ENCODE data around the gene RBM10.

RBM10 gene

DNA sequence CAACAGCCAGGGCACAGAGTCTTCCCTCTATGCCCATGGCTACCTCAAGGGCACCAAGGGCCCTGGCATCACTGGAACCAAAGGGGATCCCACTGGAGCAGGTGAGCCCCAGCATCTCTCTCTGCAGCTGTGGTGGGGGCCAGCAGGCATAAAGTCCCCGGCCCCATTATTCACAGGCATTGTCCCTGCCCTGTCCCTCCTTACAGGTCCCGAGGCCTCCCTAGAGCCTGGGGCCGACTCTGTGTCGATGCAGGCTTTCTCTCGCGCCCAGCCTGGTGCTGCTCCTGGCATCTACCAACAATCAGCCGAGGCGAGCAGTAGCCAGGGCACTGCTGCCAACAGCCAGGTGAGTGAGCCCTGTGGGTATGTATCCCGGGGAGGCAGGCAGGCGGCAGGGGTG lies 36.3 kb downstream of the RBM10 start:
- no peaks in the 10 kb centered on the region for H3K27me3 ChIP-seq (ENCODE audit: control insufficient read depth, insufficient read depth, low read length)
- H3K4me1 ChIP-seq (ENCODE audit: control insufficient read depth, low read depth, low read length) = no peaks in the 10 kb centered on the region
- peaks cover 47% of the 10 kb centered on the region for H3K36me3 ChIP-seq (ENCODE audit: control insufficient read depth, low read depth, low read length)
- no peak overlapping the region for H3K9ac ChIP-seq (ENCODE audit: low read length)
- H3K27ac ChIP-seq (ENCODE audit: low read length) = no peak overlapping the region
- no peaks in the 10 kb centered on the region for H3K9me3 ChIP-seq (ENCODE audit: control insufficient read depth, low read depth, low read length)
- no peak overlapping the region for H3K4me3 ChIP-seq (ENCODE audit: low read length)

GRCh38 chrX:47182106-47182700 lies 37.2 kb downstream of the RBM10 start:
- H3K36me3 ChIP-seq (ENCODE audit: control insufficient read depth, low read depth, low read length) = peaks cover 44% of the 10 kb centered on the region
- no peaks in the 10 kb centered on the region for H3K27me3 ChIP-seq (ENCODE audit: control insufficient read depth, insufficient read depth, low read length)
- H3K4me3 ChIP-seq (ENCODE audit: low read length) = no peak overlapping the region
- H3K4me1 ChIP-seq (ENCODE audit: control insufficient read depth, low read depth, low read length) = no peaks in the 10 kb centered on the region
- H3K9ac ChIP-seq (ENCODE audit: low read length) = no peak overlapping the region
- no peak overlapping the region for H3K27ac ChIP-seq (ENCODE audit: low read length)
- no peaks in the 10 kb centered on the region for H3K9me3 ChIP-seq (ENCODE audit: control insufficient read depth, low read depth, low read length)

DNA sequence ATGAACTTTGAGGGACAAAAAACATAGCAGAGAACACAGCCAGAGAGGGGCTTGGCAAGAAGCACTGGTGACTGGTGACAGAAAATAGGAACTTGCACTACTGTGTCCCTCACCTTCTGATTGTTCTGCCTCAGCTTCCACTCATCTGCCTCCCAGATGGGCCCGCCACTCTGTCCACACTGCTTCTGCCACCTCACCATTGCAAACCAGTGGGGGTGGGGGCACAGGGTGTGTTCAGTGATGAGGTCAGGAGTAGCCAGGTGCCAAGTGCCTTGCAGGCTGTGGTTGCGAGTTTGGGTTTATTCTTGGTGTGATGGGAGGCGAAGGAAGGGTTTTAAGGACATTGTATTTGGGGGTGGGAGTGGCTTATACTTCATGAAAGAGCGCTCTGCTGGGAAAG lies 39.5 kb downstream of the RBM10 start:
- no peaks in the 10 kb centered on the region for H3K4me1 ChIP-seq (ENCODE audit: control insufficient read depth, low read depth, low read length)
- H3K9ac ChIP-seq (ENCODE audit: low read length) = no peak overlapping the region
- peaks cover 29% of the 10 kb centered on the region for H3K36me3 ChIP-seq (ENCODE audit: control insufficient read depth, low read depth, low read length)
- H3K27me3 ChIP-seq (ENCODE audit: control insufficient read depth, insufficient read depth, low read length) = no peaks in the 10 kb centered on the region
- no peak overlapping the region for H3K4me3 ChIP-seq (ENCODE audit: low read length)
- no peak overlapping the region for H3K27ac ChIP-seq (ENCODE audit: low read length)
- no peaks in the 10 kb centered on the region for H3K9me3 ChIP-seq (ENCODE audit: control insufficient read depth, low read depth, low read length)

DNA sequence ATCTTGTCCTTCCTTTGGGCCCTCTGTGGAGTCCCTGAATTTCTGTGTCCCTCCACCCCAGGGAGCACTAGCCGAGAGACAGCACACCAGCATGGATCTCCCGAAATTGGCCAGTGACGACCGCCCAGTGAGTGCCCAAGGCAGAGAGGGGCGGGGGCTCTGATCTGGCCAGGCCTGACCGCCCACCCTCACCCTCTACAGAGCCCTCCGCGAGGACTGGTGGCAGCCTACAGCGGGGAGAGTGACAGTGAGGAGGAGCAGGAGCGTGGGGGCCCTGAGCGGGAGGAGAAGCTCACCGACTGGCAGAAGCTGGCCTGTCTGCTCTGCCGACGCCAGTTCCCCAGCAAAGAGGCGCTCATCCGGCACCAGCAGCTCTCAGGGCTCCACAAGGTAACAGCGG lies 40.2 kb downstream of the RBM10 start:
- H3K9me3 ChIP-seq (ENCODE audit: control insufficient read depth, low read depth, low read length) = no peaks in the 10 kb centered on the region
- H3K4me3 ChIP-seq (ENCODE audit: low read length) = no peak overlapping the region
- H3K27ac ChIP-seq (ENCODE audit: low read length) = no peak overlapping the region
- no peaks in the 10 kb centered on the region for H3K4me1 ChIP-seq (ENCODE audit: control insufficient read depth, low read depth, low read length)
- H3K9ac ChIP-seq (ENCODE audit: low read length) = no peak overlapping the region
- H3K36me3 ChIP-seq (ENCODE audit: control insufficient read depth, low read depth, low read length) = peaks cover 29% of the 10 kb centered on the region
- H3K27me3 ChIP-seq (ENCODE audit: control insufficient read depth, insufficient read depth, low read length) = no peaks in the 10 kb centered on the region

DNA sequence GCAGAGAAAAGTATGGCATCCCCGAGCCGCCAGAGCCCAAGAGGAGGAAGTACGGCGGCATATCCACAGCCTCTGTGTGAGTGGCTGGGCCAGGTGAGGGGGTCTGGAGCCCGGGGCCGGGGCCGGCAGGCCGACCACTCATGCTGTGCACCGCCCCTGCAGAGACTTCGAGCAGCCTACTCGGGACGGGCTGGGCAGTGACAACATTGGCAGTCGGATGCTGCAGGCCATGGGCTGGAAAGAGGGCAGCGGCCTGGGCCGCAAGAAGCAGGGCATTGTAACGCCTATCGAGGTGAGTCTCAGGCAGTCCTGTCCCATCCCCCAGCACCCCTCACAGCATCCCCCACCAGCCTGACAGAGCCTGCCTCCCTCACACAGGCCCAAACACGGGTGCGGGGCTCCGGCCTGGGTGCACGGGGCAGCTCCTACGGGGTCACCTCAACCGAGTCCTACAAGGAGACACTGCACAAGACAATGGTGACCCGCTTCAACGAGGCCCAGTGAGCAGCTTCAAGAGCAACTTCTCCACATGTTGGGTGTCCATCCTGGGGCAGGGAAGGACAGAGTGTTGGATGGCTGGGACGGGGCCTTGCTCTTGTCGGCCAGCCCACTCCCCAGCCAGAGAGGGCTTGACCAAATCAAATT lies 41.2 kb downstream of the RBM10 start:
- Histone ChIP-seq H3K4me1 (ENCODE audit: control insufficient read depth, low read depth, low read length) (no peaks in the 10 kb centered on the region), H3K9ac (ENCODE audit: low read length) (no peak overlapping the region)

DNA sequence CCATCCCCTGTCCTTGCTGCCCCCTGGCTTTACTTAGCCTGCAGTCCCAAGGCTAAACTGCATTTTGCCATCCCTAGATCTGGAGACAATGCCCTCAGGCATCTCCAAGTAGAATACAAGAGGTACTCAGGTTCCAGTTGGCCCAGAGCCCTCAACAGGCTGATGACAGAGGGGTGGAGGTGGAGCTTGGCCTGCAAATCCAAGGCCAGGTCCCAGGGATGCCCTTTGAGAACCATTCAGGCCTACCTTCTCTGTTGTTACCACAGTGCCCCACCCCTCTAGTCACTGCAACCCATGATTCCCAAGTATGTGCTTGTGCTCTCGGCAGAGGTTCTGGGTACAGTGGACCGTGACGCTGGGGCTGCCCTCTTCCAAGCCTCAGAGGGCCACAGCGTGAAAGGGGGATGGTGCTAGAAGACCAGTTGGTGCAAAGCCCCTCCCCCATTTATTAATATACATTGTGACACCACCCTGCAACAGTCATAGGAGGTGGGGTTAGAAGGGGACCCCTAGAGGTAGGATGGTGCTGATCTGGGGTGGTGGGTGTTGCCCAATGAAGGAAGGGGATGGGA lies 42.2 kb downstream of the RBM10 start:
- H3K9me3 ChIP-seq (ENCODE audit: control insufficient read depth, low read depth, low read length) = no peaks in the 10 kb centered on the region
- no peaks in the 10 kb centered on the region for H3K4me1 ChIP-seq (ENCODE audit: control insufficient read depth, low read depth, low read length)
- H3K27ac ChIP-seq (ENCODE audit: low read length) = no peak overlapping the region
- no peak overlapping the region for H3K9ac ChIP-seq (ENCODE audit: low read length)
- H3K27me3 ChIP-seq (ENCODE audit: control insufficient read depth, insufficient read depth, low read length) = no peaks in the 10 kb centered on the region
- H3K4me3 ChIP-seq (ENCODE audit: low read length) = no peak overlapping the region
- H3K36me3 ChIP-seq (ENCODE audit: control insufficient read depth, low read depth, low read length) = peaks cover 20% of the 10 kb centered on the region

More for the DNA sequence above, 41.2 kb downstream of the RBM10 start:
- no peak overlapping the region for H3K4me3 ChIP-seq (ENCODE audit: low read length)
- no peaks in the 10 kb centered on the region for H3K9me3 ChIP-seq (ENCODE audit: control insufficient read depth, low read depth, low read length)
- H3K36me3 ChIP-seq (ENCODE audit: control insufficient read depth, low read depth, low read length) = peaks cover 29% of the 10 kb centered on the region
- H3K27me3 ChIP-seq (ENCODE audit: control insufficient read depth, insufficient read depth, low read length) = no peaks in the 10 kb centered on the region
- no peak overlapping the region for H3K27ac ChIP-seq (ENCODE audit: low read length)

GRCh38 chrX:47189906-47190305 lies 44.9 kb downstream of the RBM10 start:
- H3K4me1 ChIP-seq (ENCODE audit: control insufficient read depth, low read depth, low read length) = no peaks in the 10 kb centered on the region
- H3K9me3 ChIP-seq (ENCODE audit: control insufficient read depth, low read depth, low read length) = no peaks in the 10 kb centered on the region
- no peak overlapping the region for H3K27ac ChIP-seq (ENCODE audit: low read length)
- H3K36me3 ChIP-seq (ENCODE audit: control insufficient read depth, low read depth, low read length) = peaks cover 13% of the 10 kb centered on the region
- no peaks in the 10 kb centered on the region for H3K27me3 ChIP-seq (ENCODE audit: control insufficient read depth, insufficient read depth, low read length)
- no peak overlapping the region for H3K9ac ChIP-seq (ENCODE audit: low read length)
- H3K4me3 ChIP-seq (ENCODE audit: low read length) = no peak overlapping the region

DNA sequence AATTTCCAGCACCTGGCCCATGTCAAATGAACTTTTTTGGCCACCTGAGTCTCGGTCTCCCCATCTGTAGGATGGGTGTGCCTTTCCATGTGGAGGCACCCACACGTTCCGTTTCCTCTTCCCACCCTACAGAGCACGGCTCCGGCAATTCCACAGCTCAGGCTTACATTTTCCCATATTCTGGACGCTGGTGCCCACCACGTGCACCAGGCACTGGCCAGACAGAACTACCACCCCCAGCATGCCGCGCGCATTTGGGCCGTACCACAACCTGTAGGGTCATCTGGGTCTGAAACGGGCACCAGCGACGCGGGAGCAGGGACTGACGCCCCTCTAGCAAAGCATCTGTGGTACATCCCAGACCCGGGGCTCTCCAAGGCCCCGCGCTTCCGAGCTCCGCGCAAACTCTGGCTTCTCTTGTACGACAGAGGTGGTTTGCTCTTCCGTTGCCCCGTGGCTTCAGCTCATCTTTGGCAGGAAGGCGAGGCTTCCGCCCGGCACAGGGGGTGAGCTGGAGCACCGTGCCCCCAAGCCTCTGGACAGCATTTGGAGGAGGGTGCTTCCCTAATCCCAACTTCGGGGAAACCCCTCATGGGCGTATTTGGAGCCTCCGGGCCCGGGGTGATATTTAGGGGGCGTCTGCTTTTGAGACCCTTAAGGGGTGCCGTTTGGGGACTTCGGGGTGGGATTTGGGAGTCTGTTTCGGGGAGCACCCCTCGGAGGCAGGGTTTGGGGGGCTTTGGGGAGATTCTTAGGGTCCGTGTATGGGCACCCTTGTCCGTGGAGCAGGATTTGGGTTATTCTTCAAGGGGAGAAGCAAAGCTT lies 45.6 kb downstream of the RBM10 start:
- no peaks in the 10 kb centered on the region for H3K9me3 ChIP-seq (ENCODE audit: control insufficient read depth, low read depth, low read length)
- H3K9ac ChIP-seq (ENCODE audit: low read length) = peak overlapping the region; percentile 44
- H3K27ac ChIP-seq (ENCODE audit: low read length) = no peak overlapping the region
- H3K4me1 ChIP-seq (ENCODE audit: control insufficient read depth, low read depth, low read length) = no peaks in the 10 kb centered on the region
- peak overlapping the region; percentile 68 for H3K4me3 ChIP-seq (ENCODE audit: low read length)
- H3K27me3 ChIP-seq (ENCODE audit: control insufficient read depth, insufficient read depth, low read length) = no peaks in the 10 kb centered on the region
- peaks cover 9% of the 10 kb centered on the region for H3K36me3 ChIP-seq (ENCODE audit: control insufficient read depth, low read depth, low read length)

- Histone ChIP-seq H3K27me3 (ENCODE audit: control insufficient read depth, insufficient read depth, low read length) (no peaks in the 10 kb centered on the region), H3K9ac (ENCODE audit: low read length) (peak overlapping the region; percentile 24), H3K27ac (ENCODE audit: low read length) (no peak overlapping the region), H3K4me3 (ENCODE audit: low read length) (peak overlapping the region; percentile 68), H3K9me3 (ENCODE audit: control insufficient read depth, low read depth, low read length) (no peaks in the 10 kb centered on the region), H3K4me1 (ENCODE audit: control insufficient read depth, low read depth, low read length) (no peaks in the 10 kb centered on the region), H3K36me3 (ENCODE audit: control insufficient read depth, low read depth, low read length) (peaks cover 6% of the 10 kb centered on the region)
Observed at GRCh38 chrX:47191331-47191730, 46.3 kb downstream of the RBM10 start.

- no peaks in the 10 kb centered on the region for H3K36me3 ChIP-seq (ENCODE audit: control insufficient read depth, low read depth, low read length)
- H3K4me1 ChIP-seq (ENCODE audit: control insufficient read depth, low read depth, low read length) = no peaks in the 10 kb centered on the region
- peak overlapping the region; percentile 68 for H3K4me3 ChIP-seq (ENCODE audit: low read length)
- H3K27ac ChIP-seq (ENCODE audit: low read length) = no peak overlapping the region
- peak overlapping the region; percentile 24 for H3K9ac ChIP-seq (ENCODE audit: low read length)
- no peaks in the 10 kb centered on the region for H3K9me3 ChIP-seq (ENCODE audit: control insufficient read depth, low read depth, low read length)
- H3K27me3 ChIP-seq (ENCODE audit: control insufficient read depth, insufficient read depth, low read length) = no peaks in the 10 kb centered on the region
Observed at GRCh38 chrX:47191806-47192401, 46.9 kb downstream of the RBM10 start.

DNA sequence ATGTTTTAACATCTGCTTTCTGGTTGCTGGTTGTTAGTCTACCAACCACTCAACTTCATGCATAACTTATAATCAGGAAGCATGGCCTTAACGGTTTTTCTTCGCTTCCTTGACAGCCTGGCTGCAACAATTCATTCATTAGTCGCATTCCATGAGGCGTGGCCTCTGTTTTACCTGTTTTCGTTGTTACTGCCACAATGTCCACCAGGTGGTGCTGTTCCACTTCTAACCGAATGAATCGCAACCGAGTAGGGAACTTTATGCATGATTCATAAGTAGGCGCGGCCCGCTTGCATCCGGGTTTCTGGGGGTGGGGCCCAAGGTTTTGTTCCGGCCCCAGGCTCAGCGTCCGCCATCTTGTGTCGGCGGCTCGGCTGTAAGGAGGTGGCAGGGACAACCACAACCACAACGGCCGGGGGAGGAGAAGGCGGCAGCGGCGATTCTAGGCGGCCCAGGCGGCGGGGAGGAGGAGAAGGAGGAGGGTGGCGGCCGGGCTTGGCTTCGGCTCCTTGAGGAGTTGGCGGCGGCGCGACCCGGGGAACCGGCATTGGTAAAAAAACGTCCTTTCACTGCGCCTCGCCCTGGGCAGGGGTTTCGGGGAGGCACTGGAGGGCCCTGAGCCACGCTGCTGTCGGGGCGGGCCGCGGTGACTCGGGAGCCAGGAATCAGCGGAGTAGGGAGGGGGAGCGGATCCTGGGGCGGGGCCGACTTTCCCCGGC lies 48.6 kb downstream of the RBM10 start, which contains the start of gene UBA1:
Gene UBA1, plus strand, starts transcription at position 355 of the 719 bp plus-strand sequence. CDS start 4,974 bp downstream, outside the sequence.
- Histone ChIP-seq H3K4me3 (ENCODE audit: low read length) (peak within 1 kb of the TSS; percentile 75), H3K4me1 (ENCODE audit: control insufficient read depth, low read depth, low read length) (no peaks in the 10 kb centered on the region), H3K27ac (ENCODE audit: low read length) (no peak within 1 kb of the TSS), H3K36me3 (ENCODE audit: control insufficient read depth, low read depth, low read length) (peaks cover 4% of the 10 kb centered on the region), H3K9me3 (ENCODE audit: control insufficient read depth, low read depth, low read length) (no peaks in the 10 kb centered on the region), H3K9ac (ENCODE audit: low read length) (peak within 1 kb of the TSS; percentile 80), H3K27me3 (ENCODE audit: control insufficient read depth, insufficient read depth, low read length) (no peaks in the 10 kb centered on the region)

Measured in iPS-18a (cell line).